ENCODE data around the gene ALG2.

ALG2 gene

GRCh38 chr9:99171225-99172123 lies 50.3 kb downstream of the ALG2 start:
- DNase-seq (ENCODE audit: low spot score): no peak

GRCh38 chr9:99169982-99170761 lies 51.6 kb downstream of the ALG2 start:
- no peak for DNase-seq (ENCODE audit: low spot score)

GRCh38 chr9:99169086-99169485 lies 52.7 kb downstream of the ALG2 start:
- no peak for DNase-seq (ENCODE audit: low spot score)

- no peak for DNase-seq (ENCODE audit: low spot score)
Measured at GRCh38 chr9:99167694-99168093, 54.0 kb downstream of the ALG2 start.

GRCh38 chr9:99167119-99167518 lies 54.6 kb downstream of the ALG2 start:
- DNase-seq (ENCODE audit: low spot score): no peak
